DMS 273 (cell line): ENCODE data around the gene DCDC1.

Experiments
- DNase-seq: peaks from one replicate; lab custom pipeline; 2025; ENCODE audit not compliant: unreplicated experiment; lab: John Stamatoyannopoulos, UW

The DCDC1 gene

GRCh38 chr11:31369348-31370329 lies at the start of gene DCDC1, which contains the start of gene DNAJC24:
DCDC1 (minus strand) TSS chr11:31369739; CDS start chr11:31328280, 41,459 bp downstream.
DNAJC24 (plus strand) TSS chr11:31369860; CDS start chr11:31370749, 889 bp downstream.
- peak; percentile 96 for DNase-seq

GRCh38 chr11:31419138-31419537 lies 49.6 kb upstream of the DCDC1 start:
- DNase-seq, result no peak

- no peak for DNase-seq
These were observed 48.3 kb upstream of the DCDC1 start for GRCh38 chr11:31417816-31418215.

GRCh38 chr11:31417357-31417756 lies 47.8 kb upstream of the DCDC1 start:
- no peak for DNase-seq

GRCh38 chr11:31415435-31415834 lies 45.9 kb upstream of the DCDC1 start:
- no peak for DNase-seq

GRCh38 chr11:31414338-31414737 lies 44.8 kb upstream of the DCDC1 start:
- DNase-seq, result no peak

GRCh38 chr11:31412946-31413345 lies 43.4 kb upstream of the DCDC1 start:
- no peak for DNase-seq

- DNase-seq, result no peak
These were observed 38.7 kb upstream of the DCDC1 start for GRCh38 chr11:31408201-31408600.

GRCh38 chr11:31404614-31405013 lies 35.1 kb upstream of the DCDC1 start:
- DNase-seq, result no peak

- DNase-seq, result peak; percentile 47
These were observed 27.8 kb upstream of the DCDC1 start for GRCh38 chr11:31397239-31397834.

GRCh38 chr11:31387379-31387778 lies 17.8 kb upstream of the DCDC1 start:
- DNase-seq, result no peak

- DNase-seq, result no peak
These were observed 13.6 kb upstream of the DCDC1 start for GRCh38 chr11:31383116-31383515.

- no peak for DNase-seq
These were observed 6.3 kb upstream of the DCDC1 start for GRCh38 chr11:31375879-31376278.

GRCh38 chr11:31366795-31367194 lies 2.7 kb downstream of the DCDC1 start:
- DNase-seq, result no peak

- DNase-seq, result no peak
These were observed 7.8 kb downstream of the DCDC1 start for GRCh38 chr11:31361743-31362142.

GRCh38 chr11:31355817-31356216 lies 13.7 kb downstream of the DCDC1 start:
- DNase-seq, result no peak

GRCh38 chr11:31355131-31355530 lies 14.4 kb downstream of the DCDC1 start:
- peak; percentile 2 for DNase-seq

- no peak for DNase-seq
These were observed 18.4 kb downstream of the DCDC1 start for GRCh38 chr11:31351168-31351567.

- DNase-seq, result peak; percentile 34
These were observed 28.5 kb downstream of the DCDC1 start for GRCh38 chr11:31340903-31341572.

GRCh38 chr11:31337806-31338205 lies 31.7 kb downstream of the DCDC1 start:
- no peak for DNase-seq

- DNase-seq, result no peak
These were observed 40.8 kb downstream of the DCDC1 start for GRCh38 chr11:31328697-31329096.

GRCh38 chr11:31327417-31327816 lies 42.1 kb downstream of the DCDC1 start:
- no peak for DNase-seq
